ENCODE results near the gene TINAGL1.

The TINAGL1 gene

GRCh38 chr1:31568895-31569595 lies 7.3 kb upstream of the TINAGL1 start:
- no peak for DNase-seq (ENCODE audit: low read depth in 2 of 2)

GRCh38 chr1:31569596-31570173 lies 6.6 kb upstream of the TINAGL1 start:
- no peak for DNase-seq (ENCODE audit: low read depth in 2 of 2)

DNA sequence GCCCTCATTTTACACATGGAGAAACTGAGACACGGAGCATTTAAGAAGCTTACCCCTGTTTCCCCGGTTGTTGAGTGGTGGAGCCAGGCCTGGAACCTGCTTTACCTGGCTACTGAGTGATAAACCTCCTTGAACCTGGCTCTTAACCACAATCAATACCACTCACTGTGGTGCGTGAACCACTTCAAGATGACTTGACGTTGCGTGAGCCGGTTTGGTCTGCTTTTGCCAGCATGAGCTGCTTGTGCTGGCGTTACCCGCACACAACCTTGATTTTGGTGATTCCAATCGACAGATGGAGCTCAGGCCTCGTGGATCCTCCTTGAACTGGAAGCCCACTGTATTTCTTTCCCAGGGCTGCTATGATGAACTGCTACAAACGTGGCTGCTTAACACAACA lies 6.1 kb upstream of the TINAGL1 start:
- no peak for DNase-seq (ENCODE audit: low read depth in 2 of 2)

DNA sequence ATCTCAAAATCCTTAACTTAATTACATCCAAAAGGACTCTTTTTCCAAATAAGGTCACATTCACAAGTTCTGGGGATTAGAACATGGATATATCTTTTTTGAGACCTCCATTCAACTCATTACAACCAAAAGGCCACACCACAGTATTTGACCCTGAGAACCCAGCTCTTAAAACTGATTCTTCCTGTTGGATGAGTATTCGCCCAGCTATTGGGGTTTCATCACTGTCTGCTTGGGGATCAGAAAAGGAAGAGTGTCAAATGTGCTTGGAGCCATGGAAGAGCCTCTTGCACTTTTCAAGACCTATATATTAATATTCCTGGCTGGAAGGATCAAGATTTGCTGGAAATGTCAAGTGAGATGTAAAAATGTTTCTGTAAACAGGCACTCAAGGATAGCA lies 5.4 kb upstream of the TINAGL1 start:
- DNase-seq (ENCODE audit: low read depth in 2 of 2) = no peak

DNA sequence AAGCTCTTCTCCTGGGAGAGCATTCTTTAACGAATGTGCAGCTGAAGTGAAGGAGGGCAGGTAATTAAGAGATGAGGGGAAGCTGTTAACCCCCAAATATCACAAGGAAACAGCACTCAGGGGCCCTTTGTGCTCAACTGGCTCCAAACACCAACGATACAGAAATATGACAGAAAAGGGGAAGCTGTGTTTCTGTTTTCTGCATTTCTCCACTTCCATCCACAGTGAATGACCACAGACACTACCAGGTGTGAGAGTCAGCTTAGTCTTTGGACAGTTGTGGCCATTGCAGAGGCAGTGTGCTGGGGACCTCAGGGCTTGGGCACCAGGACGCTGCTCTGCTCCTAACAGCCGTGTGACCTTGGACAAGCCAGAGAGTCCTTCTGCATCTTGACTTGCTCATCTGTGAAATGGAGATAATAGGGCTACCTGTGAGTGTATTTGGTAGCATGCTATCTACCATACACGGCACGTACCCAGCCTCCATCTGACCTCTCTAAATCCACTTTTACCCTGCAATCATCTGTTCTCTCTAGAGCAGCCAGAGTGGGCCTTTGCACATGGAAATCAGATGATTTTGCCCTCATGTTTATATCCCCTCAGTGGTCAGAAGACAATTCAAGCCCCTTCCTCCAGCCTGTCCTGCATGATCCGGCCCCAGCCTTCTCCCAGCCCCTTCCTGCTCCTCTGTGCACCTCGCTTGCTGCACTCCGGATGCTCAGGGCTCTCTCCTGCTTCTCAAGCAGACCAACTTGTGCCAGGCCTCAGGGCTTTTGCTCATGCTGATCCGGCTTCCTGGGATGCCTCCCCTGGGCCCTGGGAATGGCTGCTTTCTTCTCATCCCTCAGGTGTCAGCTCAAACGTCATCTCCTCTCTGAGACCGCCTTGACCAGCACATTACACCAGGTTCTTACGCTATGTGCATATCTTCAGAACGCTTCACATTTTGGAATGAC lies 4.7 kb upstream of the TINAGL1 start:
- no peak for DNase-seq (ENCODE audit: low read depth in 2 of 2)

DNA sequence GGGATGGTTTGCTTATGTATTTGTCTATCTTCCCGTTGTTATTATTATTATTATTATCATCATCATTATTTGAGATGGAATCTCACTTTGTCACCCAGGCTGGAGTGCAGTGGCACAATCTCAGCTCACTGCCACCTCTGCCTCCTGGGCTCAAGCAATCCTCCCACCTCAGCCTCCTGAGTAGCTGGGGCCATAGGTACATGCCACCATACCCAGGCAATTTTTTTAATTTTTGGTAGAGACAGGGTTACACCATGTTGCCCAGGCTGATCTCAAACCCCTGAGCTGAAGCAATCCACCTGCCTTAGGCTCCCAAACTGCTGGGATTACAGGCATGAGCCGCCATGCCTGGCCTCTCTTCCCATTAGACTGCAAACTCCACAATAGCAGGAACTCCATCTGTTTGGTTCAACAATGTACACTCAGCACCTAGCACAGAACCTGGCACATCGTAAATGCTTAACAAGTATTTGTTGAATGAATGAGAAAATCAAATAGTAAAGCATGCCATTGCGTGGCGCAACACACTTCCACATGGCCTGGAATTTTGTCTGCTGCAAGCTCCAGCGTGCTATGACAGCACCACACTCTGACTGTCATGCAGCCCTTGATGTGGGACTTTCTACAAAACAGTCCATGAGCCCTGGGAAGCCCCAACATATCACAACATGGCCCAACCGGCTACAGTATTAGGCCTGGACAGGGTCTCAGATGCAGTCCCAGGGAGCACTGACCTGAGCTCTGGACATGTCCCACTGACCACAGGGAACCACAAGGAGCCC lies 3.8 kb upstream of the TINAGL1 start:
- no peak for DNase-seq (ENCODE audit: low read depth in 2 of 2)

DNA sequence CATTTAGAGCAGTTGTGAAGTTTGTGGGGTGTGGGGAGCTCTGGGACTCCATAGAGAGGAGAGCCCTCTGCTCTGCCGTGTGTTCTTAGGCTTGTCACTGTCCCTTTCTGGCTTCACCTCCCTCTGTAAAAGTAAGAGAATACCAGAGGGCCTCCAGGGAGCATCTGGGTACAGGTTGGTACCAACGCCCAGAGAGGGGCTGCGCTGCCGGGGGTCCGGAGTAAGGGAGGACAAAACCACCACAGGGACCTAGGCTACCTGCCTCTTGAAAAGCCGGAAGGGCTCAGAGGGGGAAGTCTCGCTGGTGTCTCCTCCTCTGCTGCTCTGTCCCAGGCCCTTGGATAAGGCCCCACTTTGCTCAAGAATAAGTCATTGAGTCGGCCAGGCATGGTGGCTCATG lies 3.1 kb upstream of the TINAGL1 start:
- DNase-seq (ENCODE audit: low read depth in 2 of 2) = no peak

DNA sequence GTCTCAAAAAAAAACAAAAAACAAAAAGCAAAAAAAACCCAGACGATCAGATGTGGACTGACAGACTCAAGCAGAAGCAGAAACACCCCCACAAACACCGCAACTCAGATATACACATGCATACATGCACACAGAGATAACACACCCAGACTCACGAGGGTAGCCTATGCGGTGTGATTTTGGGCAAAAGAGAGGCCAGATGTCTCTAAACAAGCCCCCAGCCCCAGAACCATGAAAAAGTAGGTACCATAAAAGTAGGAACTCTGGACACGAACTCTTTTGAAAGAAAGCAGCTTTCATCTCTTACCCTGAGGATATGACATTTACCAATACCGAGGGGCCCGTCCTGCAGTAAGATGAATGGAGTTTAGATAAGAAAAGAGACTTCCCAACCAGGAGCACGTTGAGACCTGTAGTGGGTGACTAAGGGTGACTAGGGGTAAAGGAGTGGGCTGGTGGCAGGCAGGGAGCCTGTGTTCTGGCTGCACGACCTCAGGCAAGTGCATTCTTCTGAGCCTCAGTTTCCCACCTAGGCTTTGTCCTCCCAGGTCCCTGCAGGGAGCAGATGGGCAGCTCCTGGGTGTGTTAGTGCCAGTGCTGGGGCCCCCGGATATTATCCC lies 1.5 kb upstream of the TINAGL1 start:
- DNase-seq (ENCODE audit: low read depth in 2 of 2) = no peak

- no peak for DNase-seq (ENCODE audit: low read depth in 2 of 2)
Measured at GRCh38 chr1:31575369-31576140, 760 bp upstream of the TINAGL1 start.

- no peak for DNase-seq (ENCODE audit: low read depth in 2 of 2)
Measured at GRCh38 chr1:31576743-31577455, 584 bp downstream of the TINAGL1 start.

DNA sequence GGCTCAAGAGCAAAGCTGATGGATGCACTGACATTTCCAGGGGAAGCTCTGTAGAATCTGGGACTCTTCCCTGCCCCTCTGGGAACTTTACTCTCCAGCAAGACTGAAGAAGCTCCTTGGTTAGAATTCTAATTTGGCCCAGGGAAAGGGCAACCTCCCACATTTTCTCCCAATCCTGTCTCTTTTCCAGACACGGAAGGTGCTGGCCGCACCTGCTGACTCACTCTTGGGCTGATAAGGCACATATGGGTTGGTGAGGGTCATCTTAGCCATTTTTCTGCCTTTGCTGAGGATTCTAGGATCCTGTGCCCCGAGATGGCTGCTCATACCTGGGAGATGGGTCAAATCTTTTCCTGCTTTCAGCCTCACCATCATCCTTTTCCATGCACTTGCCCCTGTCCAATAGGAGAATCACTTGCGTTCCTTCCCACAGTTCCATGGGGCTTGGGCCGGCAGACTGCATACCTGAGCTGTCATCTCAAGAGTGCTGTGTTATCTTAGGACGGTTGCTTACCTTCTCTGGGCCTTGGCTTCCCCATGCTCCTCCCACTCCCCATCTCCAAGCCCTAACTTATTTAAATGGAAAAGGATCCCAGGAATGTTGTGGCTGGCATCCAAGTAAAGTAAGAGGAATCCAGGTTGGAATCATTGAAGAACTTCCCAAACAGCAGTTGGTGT lies 1.3 kb downstream of the TINAGL1 start:
- no peak for DNase-seq (ENCODE audit: low read depth in 2 of 2)

DNA sequence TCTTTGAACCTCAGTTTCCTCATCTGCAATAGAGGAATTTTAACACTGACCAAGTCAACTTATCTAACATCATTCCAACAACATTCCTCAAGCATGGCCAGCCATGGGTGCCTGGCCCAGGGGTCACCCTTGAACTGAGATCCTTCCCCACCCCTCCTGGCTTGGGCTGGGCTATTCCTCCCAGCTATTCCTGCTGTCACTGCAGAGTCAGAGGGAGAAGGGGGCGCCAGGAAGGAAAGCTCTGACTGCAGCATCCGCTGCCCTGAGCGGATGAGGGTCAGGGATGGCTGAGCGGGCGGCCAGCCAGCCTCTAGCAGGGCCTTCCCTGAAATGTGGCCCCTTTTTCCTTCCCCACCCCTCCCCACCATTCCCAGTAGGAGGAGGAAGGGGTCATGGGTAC lies 3.1 kb downstream of the TINAGL1 start:
- no peak for DNase-seq (ENCODE audit: low read depth in 2 of 2)

- no peak for DNase-seq (ENCODE audit: low read depth in 2 of 2)
Measured at GRCh38 chr1:31580513-31580870, 4.2 kb downstream of the TINAGL1 start.

DNA sequence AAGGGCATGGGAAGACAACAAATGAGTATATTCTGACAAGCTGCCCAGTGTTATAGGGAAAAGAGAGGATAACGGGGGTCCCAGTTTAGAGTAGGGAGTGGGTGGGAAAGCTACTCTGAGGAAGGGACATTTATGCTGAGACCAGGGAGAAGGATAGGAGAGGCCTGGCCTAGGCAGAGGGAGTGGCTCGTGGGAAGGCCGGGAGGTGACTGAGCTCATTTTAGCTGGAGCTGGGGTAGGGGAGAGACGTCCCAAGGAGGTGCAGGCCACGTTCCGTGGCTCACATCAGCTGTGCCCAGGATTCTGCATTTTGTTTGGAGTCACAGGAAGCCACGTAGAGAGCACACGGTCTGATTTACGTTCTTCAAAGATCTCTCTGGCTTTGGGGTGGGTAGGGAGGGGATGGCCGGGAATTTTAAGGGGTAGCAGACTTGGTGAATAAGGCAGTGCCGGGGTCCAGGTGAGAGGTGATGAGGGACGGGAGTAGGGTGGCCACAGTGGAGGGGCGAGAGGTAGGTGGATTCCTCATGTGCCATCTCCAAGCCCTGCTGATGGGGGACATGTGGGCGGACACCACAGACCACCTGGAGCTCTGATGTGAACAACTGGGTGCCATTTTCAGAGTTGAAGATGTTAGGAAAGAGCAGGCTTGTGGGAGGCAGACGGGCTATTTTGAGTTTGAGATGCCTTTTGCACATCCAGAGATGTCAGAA lies 4.7 kb downstream of the TINAGL1 start:
- no peak for DNase-seq (ENCODE audit: low read depth in 2 of 2)

- DNase-seq (ENCODE audit: low read depth in 2 of 2) = no peak
Measured at GRCh38 chr1:31581821-31582810, 5.8 kb downstream of the TINAGL1 start.

GRCh38 chr1:31583082-31583994 lies 7.0 kb downstream of the TINAGL1 start:
- no peak for DNase-seq (ENCODE audit: low read depth in 2 of 2)

Data from stimulated activated CD4-positive, alpha-beta T cell treated with anti-CD3 and anti-CD28 coated beads, Interleukin-4, amount 100 ng/mL, for 48 hours (primary cell).